ENCODE results near the gene H2BK1.

DNA sequence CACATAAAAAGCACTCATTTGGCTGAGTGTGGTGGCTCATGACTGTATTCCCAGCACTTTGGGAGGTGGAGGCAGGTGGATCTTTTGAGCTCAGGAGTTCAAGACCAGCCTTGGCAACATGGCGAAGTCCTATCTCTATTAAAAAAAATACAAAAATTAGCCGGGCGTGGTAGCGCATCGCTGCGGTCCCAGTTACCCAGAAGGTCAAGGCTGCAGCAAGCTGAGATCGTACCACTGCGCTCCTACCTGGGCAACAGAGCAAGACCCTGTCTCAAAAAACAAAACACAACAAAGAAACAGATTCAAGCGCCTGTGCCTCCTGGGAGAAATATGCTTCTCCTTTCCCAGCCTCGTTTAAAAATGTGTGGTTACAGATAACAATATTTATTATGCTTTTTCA lies 19.0 kb upstream of the H2BK1 start:
- TF ChIP-seq, protein P1, sequence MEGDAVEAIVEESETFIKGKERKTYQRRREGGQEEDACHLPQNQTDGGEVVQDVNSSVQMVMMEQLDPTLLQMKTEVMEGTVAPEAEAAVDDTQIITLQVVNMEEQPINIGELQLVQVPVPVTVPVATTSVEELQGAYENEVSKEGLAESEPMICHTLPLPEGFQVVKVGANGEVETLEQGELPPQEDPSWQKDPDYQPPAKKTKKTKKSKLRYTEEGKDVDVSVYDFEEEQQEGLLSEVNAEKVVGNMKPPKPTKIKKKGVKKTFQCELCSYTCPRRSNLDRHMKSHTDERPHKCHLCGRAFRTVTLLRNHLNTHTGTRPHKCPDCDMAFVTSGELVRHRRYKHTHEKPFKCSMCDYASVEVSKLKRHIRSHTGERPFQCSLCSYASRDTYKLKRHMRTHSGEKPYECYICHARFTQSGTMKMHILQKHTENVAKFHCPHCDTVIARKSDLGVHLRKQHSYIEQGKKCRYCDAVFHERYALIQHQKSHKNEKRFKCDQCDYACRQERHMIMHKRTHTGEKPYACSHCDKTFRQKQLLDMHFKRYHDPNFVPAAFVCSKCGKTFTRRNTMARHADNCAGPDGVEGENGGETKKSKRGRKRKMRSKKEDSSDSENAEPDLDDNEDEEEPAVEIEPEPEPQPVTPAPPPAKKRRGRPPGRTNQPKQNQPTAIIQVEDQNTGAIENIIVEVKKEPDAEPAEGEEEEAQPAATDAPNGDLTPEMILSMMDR (IDR thresholded peaks at IDR 0.05) = no peak
- no peak for TF ChIP-seq POLR2A (IDR thresholded peaks at IDR 0.05)

Data from heart left ventricle (tissue), 13 donors.